Urothelium cell line (cell line): ENCODE results near the gene OR5AP2.
"Not testable (repeated sequence)": the region's sequence is repeated elsewhere in the genome, so short reads cannot be mapped to it uniquely, and the experiment has no call there.

ENCODE experiments used
- DNase-seq: peaks from one replicate; pipeline ENCODE4 v3.0.0; 2011; ENCODE audit warnings: low spot score, mixed read lengths
- FAIRE-seq: peaks from 2 replicates; lab custom pipeline; 2011; peaks lifted over from hg19 to GRCh38; lab: Jason Lieb, UNC

Gene OR5AP2

DNA sequence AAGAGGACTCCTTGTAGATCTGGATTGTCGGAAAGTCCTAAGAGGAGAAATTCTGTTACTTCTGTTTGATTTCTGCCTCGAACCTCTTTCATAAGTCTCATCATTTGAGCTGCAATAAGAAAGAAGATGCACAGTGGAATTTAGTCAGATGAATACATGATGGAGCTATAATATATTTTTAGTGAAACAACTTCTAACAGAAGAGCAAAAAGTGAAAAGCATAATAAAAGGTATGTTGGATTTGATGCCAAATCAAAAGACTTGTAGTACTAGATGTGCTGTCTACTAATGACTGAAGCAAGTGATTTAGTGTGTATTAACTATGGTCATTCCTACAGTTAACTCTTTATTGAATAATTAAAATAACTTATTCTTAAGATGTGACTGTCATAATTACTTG, at the start of gene OR5AP2:
Gene OR5AP2, minus strand, starts transcription at position 101 of the 400 bp plus-strand sequence. Its CDS starts 0 bp downstream, at position 101.
- DNase-seq = no peak
- no peak for FAIRE-seq

DNA sequence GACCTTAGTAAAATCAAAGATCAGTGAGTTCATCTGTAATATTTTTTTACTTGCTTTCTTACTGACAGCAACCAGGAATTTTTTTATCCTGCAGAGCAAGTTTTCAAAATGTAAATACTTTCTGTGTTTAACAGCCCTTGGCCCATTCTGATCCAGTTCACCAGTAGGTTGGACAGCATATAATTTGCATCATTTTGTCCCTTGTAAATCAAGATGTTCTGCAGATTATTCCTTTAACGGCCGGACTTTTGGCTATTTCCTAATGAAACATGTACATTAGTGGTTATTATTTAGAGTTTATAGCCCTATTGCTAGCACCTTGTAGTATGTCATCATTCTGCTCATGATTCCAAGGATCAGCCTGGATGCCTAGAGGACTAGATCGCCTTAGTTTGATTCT, 48.9 kb upstream of the OR5AP2 start:
- not testable (repeated sequence) for FAIRE-seq, DNase-seq

DNA sequence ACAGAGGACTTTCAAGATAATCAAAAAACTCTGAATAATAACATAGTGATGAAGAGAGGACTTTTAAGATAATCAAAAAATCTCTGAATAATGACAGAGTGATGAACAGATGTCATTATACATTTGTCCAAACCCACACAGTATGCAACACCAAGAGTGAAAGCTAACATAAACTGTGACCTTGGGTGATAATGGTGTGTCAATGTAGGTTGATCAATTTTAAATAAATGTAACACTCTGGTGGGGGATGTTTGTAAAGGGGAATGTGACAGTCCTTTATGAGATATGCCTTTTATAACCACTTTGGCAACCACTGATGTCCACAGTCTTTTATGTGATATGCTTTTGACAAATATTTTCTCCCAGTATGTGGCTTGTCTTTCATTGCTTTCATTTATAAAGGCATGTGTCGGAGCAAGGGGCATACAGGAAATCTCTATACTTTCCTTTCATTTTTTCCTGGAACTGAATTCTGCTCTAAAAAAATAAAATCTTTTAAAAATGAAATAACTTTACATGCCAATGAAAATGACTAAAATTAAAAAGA, 46.4 kb upstream of the OR5AP2 start:
- DNase-seq = no peak
- FAIRE-seq = no peak

DNA sequence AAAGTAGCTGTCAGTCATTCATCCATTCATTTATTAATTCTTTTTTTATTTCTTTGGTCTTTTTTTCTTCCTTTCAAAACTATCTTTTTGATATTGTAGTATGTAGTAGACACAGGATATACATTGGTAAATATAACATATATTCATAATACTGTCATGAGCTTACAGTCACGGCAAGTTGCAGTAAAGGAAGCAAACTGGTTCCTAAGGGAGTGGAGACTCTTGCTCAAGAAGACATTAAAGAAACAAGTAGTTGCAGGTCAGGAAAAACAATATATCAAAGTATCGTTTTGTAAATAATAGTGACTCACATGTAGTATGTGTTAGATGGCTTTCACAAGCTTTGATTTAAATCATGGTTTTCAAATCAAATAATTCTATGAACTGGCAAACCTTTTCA, 28.7 kb upstream of the OR5AP2 start:
- FAIRE-seq (no peak), DNase-seq (no peak)

DNA sequence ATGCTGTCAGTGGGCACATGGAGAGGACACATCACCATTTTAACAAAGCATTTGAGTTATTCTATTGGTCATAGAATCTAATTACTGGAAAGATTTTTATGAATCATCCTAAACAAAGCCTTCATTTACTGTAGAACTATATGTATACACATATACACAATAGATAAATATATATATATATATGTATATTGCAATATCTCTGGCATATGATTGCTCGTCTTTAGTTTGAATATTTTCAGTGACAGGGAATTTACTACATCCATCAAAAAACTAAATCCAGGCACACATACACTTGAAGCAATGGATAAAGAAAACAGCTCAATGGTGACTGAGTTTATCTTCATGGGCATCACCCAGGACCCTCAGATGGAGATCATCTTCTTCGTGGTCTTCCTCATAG, 21.1 kb upstream of the OR5AP2 start, which contains the start of gene OR5AR1:
Gene OR5AR1, plus strand, starts transcription at position 301 of the 400 bp plus-strand sequence. Its CDS starts 0 bp downstream, at position 301.
- FAIRE-seq (no peak), DNase-seq (no peak)

DNA sequence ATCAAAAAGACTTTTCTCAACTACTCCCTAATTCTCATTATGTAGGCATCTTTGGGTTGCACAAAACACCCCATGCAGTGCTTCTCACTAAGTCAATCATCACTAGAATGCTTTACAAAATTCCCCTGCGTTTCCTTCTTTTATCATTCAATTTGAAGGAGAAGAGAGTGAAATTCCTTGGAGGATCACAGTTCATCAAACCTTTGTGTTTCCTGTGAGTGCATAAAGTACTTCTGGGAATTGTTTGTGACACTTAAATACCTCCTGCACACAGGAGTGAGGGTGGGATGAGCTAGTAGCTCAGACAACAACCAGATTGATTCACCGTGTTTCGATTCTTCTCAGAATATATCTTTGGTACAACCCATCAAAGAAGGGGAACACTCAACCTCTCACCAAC, 17.5 kb upstream of the OR5AP2 start:
- FAIRE-seq (no peak), DNase-seq (no peak)

DNA sequence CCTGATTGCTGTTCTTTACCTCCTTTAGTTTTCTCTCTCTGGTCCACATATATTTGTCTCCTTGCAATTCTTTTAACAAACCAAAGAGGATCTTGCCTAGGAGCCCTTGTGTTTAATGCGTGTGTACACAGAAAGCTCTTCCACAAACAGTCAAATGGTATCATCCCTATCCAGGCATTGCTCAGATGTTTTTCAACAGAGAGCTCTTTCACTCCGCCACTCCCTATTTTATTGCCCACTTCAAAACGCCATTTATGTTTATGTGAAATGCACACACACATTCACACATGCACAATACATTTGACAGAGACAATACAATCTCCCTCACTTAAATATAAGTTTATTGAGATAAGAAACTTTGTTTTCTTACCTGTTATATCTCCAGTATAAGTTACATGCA, 4.7 kb downstream of the OR5AP2 start:
- DNase-seq (no peak), FAIRE-seq (no peak)

DNA sequence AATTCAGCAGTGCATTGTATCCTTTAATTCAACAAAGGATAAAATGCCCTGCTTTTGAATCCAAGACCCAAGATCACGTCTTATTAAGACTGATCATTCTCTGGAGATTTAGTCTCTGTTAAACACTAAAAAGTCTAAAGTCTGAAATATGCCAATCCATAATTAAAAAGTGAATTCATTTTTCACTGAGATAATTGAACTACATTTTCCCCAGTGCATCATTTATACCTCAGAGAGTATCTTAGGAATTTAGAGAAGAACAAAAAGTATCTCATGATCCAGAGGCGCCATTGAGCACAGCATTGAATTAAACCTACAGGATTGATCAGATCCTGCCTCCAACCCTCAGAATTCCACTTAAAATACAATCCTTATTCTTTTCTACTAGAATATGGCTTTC, 5.4 kb downstream of the OR5AP2 start:
- FAIRE-seq (no peak), DNase-seq (no peak)

DNA sequence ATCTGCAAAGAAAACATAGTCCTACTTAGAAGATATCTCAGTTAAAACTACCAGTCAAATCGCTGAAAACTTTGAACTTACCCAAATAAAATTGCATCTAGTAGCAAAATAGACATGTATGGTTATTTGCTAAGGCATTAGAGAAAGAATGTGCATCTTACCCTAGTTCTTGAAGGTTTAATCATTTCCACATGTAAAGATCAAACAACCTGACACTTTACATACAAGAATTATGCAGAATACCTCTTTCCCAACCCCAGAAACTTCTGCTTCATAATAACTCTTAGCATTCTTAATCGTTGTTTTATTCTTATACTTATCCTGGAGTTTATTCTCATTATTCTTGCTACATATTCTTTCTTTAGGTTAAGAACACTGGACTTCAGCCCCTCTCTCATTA, 9.9 kb downstream of the OR5AP2 start:
- FAIRE-seq (no peak), DNase-seq (no peak)

DNA sequence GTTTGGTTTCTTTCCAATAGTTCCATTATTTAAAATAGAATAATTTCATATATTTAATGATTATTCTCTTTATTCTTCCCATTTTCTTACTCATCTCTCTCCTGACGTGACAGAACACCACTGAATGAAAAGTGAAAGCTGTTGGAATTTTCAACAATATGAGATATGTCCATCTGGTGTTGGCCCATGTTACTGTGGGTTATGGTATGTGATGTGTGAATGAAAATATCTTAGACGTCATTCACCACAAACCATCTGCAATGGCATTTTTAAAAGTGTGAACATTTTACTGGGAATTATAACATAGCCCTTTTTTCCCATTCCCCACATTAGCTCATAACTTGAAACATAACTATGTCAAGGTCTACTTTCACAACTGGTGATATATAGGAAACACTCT, 16.3 kb downstream of the OR5AP2 start:
- FAIRE-seq (no peak), DNase-seq (no peak)

DNA sequence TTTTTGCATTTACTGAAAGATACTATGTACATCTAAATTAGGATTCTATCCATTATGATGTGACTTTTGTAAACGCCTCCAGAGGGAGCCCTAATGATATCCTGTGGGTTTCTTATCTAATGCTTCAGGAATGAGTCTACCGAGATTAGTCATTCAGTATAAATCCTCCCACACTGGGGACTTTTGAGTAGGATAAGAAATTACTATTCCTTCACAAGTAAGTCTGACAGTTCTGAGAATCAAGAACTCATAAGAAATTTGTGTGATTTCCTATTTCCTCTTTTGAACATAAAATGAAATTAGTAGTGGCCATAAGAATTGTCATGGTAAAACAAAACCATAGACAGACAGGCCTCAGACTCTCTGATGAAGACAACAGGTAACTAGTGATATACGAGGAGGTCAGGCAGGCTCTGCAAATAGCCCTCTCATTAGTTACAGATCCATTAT, 17.6 kb downstream of the OR5AP2 start:
- FAIRE-seq = no peak
- peak; percentile 63 for DNase-seq

DNA sequence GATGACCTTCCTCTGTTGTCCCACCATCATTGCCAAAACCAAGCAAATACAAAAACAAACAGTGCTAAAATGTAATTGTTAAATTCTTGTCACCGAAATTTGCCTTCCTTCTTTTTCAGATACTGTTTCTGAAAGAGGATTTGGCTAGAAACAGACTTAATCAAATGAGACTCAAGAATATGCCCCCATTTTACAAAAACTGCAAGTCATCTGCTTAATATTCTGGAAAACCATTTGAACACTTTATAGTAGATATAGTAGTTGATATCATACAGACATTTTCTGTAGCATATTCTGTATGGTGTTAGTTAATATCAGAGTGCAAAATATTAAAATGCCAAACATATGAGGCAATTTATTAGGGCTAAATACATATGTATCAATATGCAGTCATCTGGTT, 31.1 kb downstream of the OR5AP2 start:
- no peak for FAIRE-seq
- no peak for DNase-seq

DNA sequence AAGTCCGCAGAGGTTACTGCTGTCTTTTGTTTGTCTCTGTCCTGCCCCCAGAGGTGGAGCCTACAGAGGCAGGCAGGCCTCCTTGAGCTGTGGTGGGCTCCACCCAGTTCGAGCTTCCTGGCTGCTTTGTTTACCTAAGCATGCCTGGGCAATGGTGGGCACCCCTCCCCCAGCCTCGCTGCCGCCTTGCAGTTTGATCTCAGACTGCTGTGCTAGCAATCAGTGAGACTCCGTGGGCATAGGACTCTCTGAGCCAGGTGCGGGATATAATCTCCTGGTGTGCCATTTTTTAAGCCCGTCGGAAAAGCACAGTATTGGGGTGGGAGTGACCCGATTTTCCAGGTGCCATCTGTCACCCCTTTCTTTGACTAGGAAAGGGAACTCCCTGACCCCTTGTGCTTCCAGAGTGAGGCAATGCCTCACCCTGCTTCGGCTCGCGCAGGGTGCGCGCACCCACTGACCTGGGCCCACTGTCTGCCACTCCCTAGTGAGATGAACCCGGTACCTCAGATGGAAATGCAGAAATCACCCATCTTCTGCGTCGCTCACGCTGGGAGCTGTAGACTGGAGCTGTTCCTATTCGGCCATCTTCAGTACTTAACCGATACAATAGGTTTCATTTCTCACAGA, 50.0 kb downstream of the OR5AP2 start:
- not testable (repeated sequence) for FAIRE-seq, DNase-seq
